HPDE6-E6E7 (cell line): Measurements from ENCODE around the gene SLC44A4.
"Not testable (repeated sequence)": the region's sequence is repeated elsewhere in the genome, so short reads cannot be mapped to it uniquely, and the experiment has no call there.

Source experiments
- DNase-seq: peaks from one replicate; pipeline ENCODE4 v3.0.0; 2011; ENCODE audit warnings: missing footprints; ENCODE audit errors: extremely low spot score

The SLC44A4 gene

DNA sequence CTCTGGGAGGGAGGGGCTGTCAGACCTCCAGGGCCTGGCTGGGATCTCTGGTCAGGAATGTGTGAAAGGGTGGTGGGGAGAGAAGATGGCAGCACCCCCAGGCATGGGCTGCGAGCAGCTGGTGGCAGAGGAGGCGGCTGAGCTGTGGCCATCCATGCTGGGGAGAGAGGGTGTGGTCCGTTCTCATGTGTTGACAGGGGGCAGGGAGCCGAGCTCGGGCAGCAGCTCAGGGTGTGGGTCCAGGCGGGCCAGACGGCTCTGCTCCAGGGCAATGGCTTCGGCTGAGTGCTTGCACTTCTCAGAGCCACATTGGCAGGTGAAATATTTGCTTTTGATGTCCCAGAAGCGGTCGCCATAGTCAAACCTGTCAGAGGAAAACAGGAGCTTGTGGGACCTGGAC, 1.1 kb upstream of the SLC44A4 start:
- no peak for DNase-seq

DNA sequence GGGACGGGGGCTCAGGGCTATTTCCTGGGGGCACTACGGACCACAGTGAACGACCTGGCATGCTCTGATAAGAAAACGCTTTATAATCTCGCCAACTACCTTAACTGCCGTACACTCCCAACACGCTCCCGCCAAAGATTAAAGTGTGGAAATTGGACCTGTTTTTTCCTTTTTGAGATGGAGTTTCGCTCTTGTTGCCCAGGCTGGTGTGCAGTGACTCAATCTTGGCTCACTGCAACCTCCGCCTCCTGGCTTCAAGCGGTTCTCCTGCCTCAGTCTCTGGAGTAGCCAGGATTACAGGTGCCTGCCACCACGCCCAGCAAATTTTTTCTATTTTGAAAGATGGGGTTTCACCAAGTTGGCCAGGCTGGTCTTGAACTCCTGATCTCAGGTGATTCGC, 346 bp upstream of the SLC44A4 start:
- DNase-seq = no peak

DNA sequence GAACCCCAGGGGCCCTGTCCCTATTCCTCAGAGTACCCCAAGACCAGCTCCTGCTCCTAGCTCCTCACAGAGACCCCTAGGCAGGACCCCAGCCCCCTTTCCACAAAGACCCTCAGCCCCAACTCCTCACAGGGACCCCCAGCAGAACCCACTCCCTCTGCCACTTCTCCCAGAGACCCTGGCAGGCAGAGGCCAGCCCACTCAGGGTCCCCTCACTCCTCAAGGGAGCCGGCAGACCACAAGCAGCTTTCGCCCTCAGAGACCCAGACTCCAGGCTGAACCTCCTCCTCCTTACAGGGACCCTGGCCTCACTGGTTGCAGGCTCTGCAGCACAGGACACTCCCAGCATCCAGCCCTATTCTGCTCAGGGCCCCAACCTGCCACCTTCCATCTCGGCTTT, 575 bp downstream of the SLC44A4 start:
- DNase-seq = no peak

DNA sequence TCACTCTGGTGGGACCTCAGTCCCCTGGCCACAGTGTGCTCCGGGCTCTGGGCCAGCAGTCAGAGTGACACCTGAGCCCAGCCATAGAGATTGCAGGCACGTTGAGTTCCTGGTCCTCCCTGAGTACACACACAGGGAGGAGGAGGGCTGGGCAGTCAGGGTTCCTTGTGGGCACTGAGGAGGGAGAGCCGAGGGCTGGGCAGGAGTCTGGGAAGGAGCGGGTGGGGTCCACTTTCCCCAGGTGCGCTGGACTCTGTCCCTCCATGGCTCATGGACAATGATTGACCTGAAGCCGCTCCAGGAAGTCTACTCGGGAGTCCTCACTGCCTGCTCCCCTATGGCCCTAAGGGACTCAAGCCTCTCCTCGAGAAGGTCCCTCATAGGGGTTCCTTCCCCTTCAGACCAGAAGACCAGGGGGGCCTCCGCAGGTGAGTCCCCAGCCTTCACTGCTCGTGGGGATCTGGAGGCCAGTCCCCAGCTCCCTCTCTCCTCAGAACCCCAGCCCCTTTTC, 1.1 kb downstream of the SLC44A4 start:
- no peak for DNase-seq

DNA sequence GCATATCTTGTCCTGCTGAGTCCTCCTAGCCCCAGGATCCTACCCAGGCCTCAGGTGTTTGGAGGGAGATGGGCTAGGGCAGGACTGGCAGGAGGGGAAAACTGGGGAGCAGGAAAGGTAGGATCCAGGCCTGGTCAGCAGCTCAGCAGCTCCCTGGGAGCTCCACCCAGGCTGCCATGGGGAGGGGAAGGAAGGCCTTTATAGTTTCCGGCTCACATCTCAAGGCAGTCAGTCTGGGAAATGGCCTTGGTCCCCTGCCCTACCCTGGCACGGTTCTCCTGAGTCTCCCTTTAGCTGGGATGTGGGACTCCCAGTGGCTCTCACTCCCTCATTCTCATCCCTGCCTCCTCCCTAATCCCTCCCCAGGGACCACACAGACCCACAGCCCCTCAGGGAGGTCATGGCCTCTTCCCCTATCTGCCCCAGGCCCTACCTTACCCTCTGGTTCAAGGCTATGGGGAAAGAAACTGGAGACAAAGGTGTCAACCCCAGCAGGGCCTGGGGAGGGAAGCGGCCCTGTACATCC, 1.6 kb downstream of the SLC44A4 start:
- DNase-seq = no peak

DNA sequence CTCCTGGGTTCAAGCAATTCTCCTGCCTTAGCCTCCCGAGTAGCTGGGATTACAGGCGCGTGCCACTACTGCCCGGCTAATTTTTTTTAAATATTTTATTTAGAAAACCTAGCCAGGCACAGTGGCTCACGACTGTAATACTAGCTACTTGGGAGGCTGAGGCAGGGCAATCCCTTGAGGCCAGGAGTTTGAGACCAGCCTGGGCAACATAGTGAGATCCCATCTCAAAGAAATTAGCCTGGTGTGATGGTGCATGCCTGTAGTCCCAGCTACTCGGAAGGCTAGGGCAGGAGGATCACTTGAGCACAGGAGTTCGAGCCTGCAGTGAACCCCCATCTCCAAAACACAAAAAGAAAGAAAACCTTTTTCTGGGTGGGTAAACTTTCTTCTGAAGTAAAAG, 2.4 kb downstream of the SLC44A4 start:
- no peak for DNase-seq

DNA sequence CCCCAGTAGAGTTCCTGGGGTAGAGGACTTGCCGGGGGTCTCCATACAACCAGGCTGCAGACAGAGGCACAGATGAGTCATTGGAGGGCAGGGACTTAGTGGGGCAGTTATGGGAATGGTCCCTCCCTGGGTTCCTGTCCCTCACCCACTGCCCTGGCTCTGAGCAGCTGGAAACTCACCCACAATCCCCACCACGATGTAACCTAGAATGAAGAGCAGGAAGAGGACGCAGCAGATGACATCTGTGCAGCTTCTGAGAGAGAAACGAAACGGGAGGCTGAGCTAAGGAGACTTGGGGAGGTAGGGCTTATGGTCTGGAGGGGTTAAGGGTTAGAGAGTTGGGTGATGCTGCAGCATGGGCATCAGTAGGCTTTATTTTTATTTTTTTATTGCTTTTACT, 2.9 kb downstream of the SLC44A4 start:
- DNase-seq = no peak

DNA sequence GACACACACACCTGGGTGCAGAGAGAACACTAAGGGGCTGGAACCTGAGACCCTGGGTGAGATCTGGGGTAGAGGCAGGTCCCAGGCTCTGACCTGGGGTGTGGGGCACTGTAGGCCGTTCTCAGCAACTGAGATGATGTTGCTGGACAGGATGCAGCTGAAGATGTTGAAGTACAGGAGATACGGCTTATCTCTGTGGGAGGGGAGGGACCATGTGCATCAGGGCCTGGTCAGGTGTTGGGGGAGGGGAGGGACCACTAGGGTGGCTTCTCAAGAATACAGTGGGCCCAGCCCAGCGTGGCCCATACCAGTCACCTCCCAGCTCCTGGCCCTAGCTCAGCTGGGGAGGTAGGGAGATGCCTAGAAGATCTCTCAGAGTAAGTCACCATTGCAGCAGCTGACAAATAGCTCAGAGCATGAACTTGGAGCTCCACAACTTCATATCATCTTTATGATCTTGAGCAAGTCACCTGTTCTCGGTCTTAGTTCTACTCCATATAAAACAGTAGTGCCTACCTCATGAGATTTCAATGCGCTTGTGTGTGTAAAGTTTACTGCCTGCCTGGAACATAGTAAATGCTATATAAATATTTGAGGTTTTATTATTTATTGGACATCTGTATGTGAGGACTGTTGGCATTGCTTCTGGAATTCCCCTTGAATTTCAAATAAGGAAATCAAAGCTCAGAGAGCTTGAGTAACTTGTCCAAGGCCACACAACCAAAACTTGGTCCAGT, 3.8 kb downstream of the SLC44A4 start:
- no peak for DNase-seq

DNA sequence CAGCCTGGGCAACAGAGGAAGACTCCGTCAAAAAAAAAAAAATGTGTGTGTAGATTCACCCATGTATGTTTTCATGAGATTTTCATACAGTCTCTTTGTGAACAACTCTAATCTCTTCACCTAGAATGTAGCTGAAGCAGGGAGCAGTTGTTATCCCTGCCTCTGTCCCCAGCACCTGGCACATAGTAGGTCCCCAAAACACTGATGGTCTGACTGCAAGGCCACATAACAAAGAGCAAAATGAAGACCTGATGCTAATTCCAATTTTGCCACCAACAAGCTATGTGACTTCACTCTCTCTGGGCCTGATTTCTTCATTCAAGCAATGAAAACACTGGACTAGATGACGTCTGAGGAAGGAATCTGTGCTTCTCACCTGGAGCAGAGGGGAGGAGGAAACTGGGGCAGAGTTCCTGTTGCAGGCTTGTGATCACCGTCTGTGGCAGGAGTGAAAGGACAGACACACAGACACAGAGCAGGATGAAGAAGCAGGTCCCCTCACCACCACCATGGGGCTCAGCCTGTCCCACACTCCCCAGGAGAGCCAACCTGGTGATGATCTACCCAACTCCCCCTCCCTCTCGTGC, 4.6 kb downstream of the SLC44A4 start:
- DNase-seq = no peak

DNA sequence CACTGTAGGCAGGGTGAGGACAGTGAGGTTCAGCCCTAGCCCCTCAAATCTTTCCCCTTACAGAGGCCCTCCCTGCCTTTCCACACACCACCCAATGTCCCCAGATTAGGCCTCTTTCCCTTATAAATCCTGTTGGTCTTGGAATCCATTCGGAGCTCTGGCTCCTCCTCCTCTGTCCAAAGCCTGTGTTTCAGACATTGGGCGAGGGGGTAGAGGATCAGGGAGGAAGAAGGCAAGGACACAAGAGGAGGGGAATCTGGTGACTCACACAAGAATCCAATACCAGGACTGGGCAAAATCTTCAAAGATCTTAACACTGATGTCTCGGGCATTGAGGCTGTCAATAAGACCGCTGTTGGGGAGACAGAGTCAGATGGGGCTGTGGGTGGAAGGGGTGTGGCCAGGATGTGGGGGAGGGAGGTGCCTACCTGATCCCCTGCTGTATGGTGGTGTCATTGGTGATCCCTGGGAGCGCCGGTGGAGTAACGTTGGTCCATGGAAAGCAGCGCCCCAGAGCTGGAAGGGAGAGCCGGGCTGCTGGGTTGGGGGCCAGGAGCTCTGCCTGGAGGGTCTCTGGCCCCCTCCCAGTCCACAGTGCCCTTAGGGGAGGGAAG, 7.6 kb downstream of the SLC44A4 start:
- no peak for DNase-seq

DNA sequence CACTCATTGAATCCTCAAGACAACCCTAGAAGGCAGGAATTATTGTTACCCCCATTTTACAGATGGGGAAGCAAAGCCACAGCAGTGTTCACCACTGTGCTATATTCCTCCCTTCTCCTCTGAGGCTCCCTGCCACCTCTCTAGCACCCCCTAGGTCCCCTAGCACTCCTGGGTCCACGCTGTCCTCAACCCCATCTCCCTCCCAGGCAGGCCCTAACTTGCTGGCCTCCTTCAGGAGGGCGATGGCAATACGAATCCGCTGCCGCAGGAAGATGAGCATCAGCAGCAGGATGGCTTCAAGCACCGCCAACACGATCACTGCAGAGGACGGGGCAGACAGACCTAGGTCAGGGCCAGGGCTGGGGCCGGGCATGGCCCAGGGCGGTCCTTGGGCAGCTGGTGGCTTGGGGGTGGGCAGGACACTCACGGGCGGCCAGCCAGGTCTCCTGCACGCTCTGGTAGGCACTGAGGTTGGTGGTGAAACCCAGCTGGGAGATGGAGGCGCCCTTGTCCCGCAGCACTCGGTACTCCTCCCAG, 8.3 kb downstream of the SLC44A4 start:
- DNase-seq = no peak

DNA sequence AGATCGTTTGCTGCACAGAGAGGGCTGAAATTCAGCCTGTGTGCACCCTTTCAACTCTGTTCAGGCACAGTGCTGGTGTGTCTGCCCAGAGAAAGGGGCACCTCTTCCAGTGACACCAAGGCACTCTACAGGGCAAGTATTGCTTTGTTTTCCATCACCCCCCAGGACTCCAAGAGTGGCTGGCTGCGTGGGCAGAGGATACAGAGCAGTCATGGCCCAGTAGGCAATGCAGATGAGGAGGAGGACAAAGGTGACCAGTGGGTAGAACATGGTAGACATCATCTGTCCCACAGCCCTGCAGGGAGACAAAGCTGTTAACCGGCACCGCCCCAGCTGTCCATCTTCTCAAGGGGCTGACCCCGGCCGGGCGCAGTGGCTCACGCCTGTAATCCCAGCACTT, 9.5 kb downstream of the SLC44A4 start:
- DNase-seq = no peak

DNA sequence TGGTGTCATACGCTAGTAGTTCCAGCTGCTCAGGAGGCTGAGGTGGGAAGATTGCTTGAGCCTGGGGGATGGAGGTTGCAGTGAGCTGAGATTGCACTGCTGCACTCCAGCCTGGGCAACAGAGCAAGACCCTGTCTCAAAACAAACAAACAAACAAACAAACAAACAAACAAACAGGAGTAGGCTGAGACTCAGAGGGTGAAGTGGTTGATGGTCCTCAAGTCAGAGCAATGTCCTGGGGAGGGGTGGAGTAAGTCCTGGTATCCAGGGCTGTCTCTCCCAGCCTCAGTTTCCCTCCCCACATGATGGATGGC, 10.2 kb downstream of the SLC44A4 start:
- DNase-seq = not testable (repeated sequence)

DNA sequence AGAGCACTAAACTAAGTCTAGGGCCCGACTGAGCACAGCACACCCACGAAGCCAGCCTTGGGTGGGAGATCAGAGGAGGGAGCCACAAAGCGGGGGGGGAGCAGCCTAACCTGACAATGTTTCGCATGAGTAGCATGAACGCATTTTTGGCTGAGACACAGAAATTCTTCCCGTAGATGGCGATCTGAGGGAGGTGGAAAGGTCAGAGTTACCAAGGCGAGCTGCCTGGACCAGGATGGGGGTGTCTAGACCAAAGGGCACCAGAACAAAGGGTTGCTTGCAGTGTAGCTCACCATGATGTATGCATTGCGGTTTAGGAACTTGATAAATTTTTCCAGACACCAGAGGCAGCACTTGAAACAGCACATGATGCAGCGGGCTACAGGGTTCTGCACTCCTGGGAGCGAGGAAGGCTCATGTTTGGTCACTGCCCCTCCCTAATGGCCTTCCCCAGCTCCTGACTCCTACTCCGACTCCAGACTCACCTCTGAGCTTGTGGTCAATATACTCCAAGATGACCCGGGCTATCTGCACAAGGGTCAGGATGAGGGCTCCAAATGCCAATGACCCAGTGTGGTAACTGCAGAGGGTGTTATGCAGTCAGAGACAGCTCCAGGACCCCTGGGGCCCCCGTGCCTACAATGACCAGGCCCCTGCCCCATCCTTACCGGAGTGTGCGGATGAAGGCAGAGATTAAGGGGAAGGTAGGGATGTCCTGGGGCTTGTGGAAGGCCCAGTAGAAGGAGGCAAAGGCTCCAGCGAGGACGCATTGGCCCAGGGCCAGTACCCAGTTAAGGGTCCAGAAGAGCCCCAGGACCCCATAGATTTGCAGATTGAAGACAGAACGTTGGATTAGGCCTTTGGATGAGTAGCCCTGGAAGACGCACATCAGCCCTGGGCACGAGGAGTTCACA, 13.3 kb downstream of the SLC44A4 start:
- no peak for DNase-seq

DNA sequence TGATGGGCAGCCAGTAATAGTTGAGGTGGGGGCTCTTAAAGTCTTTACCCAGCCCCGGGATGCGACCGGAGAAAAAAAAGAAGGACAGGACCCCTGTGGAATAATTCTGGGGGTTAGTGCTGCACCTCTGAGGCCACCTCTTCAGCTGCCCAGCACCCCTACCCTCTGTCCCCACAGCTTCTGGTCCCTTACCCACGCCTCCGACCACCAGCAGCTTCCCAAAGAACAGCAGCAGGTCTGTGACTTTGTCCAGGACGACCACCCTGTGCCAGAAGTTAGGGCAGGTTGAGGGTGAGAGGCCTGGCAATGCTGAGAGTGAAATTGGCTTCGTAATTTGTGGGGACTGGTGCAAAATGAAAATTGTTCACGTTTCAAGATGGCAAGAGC, 14.0 kb downstream of the SLC44A4 start:
- no peak for DNase-seq

DNA sequence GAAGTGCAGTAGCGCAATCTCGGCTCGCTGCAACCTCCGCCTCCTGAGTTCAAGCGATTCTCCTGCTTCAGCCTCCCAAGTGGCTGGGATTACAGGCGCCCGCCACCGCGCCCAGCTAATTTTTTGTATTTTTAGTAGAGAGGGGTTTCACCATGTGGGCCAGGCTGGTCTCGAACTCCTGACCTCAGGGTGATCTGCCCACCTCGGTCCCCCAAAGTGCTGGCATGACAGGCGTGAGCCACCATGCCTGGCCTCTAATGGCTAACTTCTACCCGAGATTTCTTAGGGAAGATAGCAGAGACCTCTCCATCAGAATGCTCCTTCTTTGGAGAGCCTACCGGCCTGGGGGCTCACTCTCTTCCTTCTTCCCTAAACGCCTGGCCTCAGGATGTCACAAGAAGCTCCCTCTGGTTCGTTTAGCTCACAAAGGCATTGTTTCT, 14.7 kb downstream of the SLC44A4 start:
- not testable (repeated sequence) for DNase-seq

DNA sequence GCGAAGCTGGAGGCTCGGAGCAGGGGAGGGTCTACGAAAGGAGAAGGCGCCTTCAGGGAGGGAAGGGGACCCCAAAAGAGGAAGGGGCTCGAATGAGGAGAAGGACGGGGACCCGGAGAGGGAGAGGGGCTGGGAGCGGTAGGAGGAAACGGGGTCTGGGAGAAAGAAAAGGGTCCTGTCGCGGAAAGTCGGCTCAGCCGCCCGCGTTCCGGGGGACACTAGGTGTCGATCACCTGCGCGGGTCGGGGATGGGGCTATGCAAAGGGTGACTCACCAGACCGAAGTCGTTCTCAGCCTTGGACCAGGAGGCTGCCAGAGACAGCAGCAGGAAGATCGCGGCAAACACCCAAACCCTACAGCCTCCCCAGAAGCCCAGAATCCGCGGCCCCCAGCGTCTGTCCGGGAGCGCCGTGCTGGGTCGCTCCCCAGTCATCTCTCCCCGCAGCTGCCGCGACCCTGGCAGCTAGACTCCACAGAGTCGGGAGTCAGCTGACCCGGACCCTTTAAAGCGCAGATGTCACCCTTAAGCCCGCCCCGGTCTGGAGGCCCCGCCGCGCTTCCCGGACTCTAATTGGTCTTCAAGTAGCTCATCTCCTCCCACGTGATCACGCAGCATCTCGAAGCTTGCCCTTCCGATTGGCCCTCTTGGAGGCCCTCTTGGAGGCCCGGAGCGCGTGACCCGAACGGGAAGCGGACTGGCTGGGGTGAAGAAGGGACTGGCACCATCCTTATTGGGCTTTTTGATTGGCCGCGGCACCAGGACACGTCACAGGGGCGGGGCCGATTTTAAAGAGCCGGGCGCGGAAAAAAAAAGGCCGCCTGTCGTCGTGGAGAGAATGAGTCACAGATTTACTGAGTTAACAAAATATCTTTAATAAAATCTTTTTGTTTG, 16.2 kb downstream of the SLC44A4 start, which contains the start of gene NEU1:
TSS of gene NEU1 (minus strand) at position 478 of the 892 bp plus-strand sequence. CDS start at position 433, 45 bp downstream.
- DNase-seq = peak; percentile 100

DNA sequence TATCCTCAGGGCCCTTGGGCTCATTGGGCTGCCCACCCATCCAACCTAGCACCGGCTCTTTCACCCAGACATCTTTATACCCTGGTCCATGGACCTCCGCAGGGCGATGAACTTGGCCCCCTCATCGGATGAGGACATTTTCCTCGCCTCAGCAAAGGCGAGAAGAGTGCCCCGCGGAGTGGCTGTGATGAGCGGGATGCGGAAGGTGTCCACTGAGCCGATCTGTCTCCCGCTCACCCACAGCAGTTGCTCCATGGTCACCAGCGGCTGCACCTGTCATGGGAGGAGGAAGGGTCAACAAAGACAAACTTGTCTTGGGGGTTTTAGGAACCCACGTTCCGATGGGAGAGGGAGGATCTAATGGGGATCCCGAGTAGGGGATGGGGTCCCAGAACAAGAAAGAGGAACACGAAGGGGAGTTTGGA, 16.9 kb downstream of the SLC44A4 start:
- no peak for DNase-seq

DNA sequence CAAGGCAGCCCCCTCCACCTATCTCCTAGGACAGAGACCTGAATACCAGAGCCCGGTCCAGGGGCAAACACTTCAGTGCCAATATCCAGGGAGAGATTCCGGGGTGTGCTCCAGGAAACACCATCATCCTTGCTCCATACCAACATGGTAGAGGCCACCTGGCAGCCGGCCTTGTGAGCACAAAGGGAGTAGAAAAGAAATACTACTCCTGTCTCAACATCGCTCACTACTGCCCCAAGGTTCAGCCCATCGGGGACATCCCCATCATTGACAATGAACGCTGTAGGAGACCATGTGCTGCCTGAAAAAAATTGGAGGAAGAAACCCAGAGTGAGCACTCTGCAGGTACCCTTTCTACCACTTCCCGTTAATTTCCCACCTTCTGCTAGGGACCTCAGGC, 17.6 kb downstream of the SLC44A4 start:
- no peak for DNase-seq

DNA sequence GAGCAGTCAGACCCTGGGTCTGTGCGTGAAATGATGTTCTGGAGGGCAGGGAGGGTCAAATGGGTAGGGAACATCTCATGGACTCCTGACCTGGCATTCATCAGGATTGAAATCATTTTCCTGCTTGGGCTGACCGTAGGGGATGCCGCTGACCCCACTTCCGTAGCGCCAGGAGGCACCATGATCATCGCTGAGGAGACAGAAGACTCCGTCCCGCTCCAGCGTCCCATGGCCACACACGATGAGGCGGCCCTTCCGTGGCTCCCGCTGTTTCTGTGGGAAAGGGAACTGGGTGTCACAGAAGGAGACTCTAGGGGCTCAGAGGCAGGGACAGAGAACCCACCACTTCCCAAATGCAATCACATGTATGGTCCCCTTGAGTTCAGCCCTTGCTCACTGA, 18.4 kb downstream of the SLC44A4 start:
- no peak for DNase-seq
